ENCODE results near the gene MBD5.

- TF ChIP-seq HDGF (IDR thresholded peaks at IDR 0.05; ENCODE audit: borderline replicate concordance) (no peak), BHLHE40 (IDR thresholded peaks at IDR 0.05; ENCODE audit: borderline replicate concordance) (no peak), SUZ12 (IDR thresholded peaks at IDR 0.05) (no peak), L3MBTL2 (conservative IDR thresholded peaks at IDR 0.05) (no peak), LEF1 (IDR thresholded peaks at IDR 0.05; ENCODE audit: borderline replicate concordance) (no peak), ELF4 (IDR thresholded peaks at IDR 0.05) (no peak), NFRKB (IDR thresholded peaks at IDR 0.05) (no peak), ARNT (IDR thresholded peaks at IDR 0.05) (no peak), FOXM1 (IDR thresholded peaks at IDR 0.05; ENCODE audit: borderline replicate concordance) (no peak), SP1 (IDR thresholded peaks at IDR 0.05) (no peak), PKNOX1 (IDR thresholded peaks at IDR 0.05) (no peak), ZNF384 (IDR thresholded peaks at IDR 0.05) (no peak)
These were observed 28.4 kb downstream of the MBD5 start for GRCh38 chr2:148049284-148049683.
